Spleen (tissue), 7 donors: ENCODE results near the gene SLC4A8.

Source experiments
- POLR2A ChIP-seq, 3 donors: fragments of 450-650 bp; IDR thresholded peaks; one replicate each; pipeline ENCODE4 v1.5.1; 2017; ENCODE audit warnings: antibody characterized with exemption in 3 of 3, mild to moderate bottlenecking in 1 of 3
- TF ChIP-seq, protein P1 (sequence below), 11 experiments: fragments of 200-600 bp in 7 of 11; fragments of 450-650 bp in 4 of 11; sonication (generic) in 4 of 11; IDR thresholded peaks in 8 of 11; conservative IDR thresholded peaks in 3 of 11; 1 replicate in 7 of 11; 2 replicates in 4 of 11; pipeline versions ENCODE4 v1.4.0 to v1.8.0; 2016 to 2021; ENCODE audit warnings: antibody characterized with exemption in 11 of 11, inconsistent platforms in 4 of 11, mild to moderate bottlenecking in 1 of 11
- donor health status: DM: no; HTN: no; CAD: no; lungs with moderate emphysema.
- donor health status: DM: no; HTN: no; CAD: no.
- donor health status: DM: no; HTN: no; CAD: no.

GRCh38 chr12:51530208-51530607 is 105.6 kb downstream of the SLC4A8 start:
- TF ChIP-seq, protein P1, sequence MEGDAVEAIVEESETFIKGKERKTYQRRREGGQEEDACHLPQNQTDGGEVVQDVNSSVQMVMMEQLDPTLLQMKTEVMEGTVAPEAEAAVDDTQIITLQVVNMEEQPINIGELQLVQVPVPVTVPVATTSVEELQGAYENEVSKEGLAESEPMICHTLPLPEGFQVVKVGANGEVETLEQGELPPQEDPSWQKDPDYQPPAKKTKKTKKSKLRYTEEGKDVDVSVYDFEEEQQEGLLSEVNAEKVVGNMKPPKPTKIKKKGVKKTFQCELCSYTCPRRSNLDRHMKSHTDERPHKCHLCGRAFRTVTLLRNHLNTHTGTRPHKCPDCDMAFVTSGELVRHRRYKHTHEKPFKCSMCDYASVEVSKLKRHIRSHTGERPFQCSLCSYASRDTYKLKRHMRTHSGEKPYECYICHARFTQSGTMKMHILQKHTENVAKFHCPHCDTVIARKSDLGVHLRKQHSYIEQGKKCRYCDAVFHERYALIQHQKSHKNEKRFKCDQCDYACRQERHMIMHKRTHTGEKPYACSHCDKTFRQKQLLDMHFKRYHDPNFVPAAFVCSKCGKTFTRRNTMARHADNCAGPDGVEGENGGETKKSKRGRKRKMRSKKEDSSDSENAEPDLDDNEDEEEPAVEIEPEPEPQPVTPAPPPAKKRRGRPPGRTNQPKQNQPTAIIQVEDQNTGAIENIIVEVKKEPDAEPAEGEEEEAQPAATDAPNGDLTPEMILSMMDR (IDR thresholded peaks at IDR 0.05 in 8 of 11, conservative IDR thresholded peaks at IDR 0.05 in 3 of 11): no peak
- TF ChIP-seq POLR2A (IDR thresholded peaks at IDR 0.05): no peak
